SHP77 (cell line): Measurements from ENCODE around the gene PDIA2.

Source experiments
- DNase-seq, 2 experiments: peaks; one replicate each; lab custom pipeline; 2025; lab: John Stamatoyannopoulos, UW

The PDIA2 gene

GRCh38 chr16:280005-280460 is 2.9 kb upstream of the PDIA2 start:
- DNase-seq, result no peak

DNA sequence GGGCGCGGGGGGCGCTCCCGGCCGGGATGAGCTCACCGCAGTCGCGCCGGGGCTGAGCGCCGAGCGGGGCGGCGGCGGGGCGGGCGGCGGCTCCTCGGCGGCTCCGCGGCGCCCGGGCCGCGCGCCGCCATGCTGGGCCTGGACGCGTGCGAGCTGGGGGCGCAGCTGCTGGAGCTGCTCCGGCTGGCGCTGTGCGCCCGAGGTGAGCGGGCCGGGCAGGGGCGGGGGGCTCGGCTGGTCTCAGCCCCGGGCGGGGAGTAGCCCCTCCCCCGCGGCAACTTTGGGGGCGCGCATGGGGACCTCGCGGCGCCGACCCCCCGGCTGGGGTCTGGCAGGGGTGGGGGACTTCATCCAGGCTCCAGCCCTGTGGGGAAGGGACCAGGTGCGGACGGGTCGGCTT is 2.4 kb upstream of the PDIA2 start, which contains the start of gene ARHGDIG:
Gene ARHGDIG, plus strand, starts transcription at position 40 of the 400 bp plus-strand sequence. Its CDS starts 90 bp downstream, at position 130.
- no peak for DNase-seq

DNA sequence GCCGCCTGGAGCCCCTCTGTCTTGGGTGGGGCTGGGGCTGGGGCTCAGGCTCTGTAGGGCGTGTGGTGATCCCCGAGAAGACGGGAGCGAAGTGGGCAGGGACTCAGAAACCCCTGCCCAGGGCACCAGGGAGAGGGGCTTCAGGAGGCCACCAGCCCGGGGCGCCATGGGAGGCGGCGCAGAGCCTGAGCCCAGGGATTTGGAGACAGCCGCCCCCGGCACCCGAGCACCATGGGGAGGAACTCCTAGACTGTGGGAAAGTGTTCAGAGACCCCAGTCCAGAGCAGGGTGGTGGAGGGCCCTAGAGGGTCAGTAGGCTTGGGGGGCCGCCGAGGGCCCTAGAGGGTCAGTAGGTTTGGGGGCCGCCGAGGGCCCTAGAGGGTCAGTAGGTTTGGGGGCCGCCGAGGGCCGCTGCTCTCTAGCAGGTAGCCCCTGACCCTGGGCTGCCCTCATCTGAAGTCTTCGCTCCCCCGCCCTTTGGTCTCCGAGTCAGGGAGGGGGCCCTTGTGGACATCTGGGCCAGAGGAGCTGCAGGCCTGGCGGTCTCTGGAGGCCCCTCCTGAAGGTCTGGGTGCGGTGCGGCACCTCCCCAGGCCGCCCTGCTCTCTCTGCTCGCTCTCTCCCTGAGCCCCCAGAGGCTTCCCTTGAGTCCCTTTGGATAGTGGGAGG is 1.8 kb upstream of the PDIA2 start:
- no peak for DNase-seq

- no peak for DNase-seq
Observed at GRCh38 chr16:281660-282255, 1.2 kb upstream of the PDIA2 start.

GRCh38 chr16:282491-282890 is 473 bp upstream of the PDIA2 start:
- no peak for DNase-seq

- no peak for DNase-seq
Observed at GRCh38 chr16:284204-285120, 1.5 kb downstream of the PDIA2 start.

- no peak for DNase-seq
Observed at GRCh38 chr16:285146-286055, 2.4 kb downstream of the PDIA2 start.

DNA sequence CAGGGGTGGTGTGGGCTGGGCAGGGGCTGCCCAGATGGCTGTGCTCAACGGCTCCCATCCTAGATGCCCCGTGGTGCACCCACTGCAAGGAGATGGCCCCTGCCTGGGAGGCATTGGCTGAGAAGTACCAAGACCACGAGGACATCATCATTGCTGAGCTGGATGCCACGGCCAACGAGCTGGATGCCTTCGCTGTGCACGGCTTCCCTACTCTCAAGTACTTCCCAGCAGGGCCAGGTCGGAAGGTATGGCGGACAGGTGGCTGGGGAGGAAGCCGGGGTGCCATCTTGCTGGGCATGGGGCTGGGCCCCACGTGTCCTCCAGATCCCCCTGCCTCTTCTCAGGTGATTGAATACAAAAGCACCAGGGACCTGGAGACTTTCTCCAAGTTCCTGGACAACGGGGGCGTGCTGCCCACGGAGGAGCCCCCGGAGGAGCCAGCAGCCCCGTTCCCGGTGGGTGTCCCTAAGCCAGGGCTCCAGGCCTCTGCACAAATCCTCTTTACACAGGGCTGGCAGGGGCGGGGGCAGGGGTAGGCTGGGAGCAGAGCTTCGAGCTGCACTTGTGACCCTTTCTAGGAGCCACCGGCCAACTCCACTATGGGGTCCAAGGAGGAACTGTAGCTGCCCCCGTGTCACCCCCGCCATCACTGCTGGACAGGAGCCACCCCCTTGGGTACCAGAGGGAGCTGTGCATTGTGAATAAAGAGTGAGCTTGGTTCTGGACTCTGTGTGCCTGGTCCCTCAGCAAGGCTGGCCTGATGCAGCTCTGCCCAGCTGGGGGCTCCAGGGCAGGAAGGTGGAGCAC is 3.7 kb downstream of the PDIA2 start:
- DNase-seq, result no peak

- peak; percentile 81 to 87 for DNase-seq
Observed at GRCh38 chr16:287298-287811, 4.4 kb downstream of the PDIA2 start.

DNA sequence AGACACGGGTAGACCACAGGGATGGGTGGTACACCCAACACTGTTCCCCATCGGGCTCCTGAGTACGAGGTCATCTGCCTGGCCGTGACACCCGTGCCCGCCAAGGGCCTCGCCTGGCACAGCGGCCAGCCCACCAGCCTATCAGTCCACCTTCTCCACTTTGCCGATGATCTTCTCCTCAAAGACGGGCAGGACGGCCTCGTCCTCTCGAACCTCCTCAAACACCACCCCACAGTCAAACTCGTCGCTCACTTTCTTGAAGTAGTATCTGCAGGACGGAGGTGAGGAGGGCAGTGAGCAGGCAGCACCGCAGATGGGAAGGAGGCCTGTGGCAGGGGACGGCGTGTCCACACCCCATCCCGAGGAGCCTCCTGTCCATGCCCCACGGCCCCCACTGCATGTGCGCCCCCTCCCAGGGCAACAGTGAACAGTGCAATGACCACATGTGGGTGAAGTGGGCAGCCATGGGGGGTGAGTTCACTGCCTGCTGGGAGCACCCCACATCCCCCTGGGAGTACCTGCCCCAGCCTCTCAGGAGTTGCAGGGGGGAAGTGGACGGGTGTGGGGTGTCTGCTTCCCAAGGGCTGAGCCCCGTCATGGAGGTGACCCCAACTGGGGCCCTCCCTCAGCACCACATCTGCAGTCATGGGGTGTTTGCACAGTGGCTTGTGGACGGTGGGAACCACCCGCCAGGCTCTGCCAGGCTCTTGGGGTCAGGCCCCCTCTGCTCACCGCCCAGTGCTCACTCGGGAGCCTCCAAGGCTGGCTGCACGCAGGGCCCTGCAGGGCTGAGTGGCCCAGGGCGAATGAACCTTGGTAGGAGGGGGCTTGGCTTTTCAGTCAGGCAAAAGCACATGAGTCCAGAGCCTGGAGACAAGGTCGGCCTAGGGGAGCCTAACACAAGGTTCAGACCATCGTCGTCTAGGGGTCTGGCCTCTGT is 5.3 kb downstream of the PDIA2 start:
- no peak for DNase-seq

- no peak for DNase-seq
Observed at GRCh38 chr16:289395-289997, 6.5 kb downstream of the PDIA2 start.

DNA sequence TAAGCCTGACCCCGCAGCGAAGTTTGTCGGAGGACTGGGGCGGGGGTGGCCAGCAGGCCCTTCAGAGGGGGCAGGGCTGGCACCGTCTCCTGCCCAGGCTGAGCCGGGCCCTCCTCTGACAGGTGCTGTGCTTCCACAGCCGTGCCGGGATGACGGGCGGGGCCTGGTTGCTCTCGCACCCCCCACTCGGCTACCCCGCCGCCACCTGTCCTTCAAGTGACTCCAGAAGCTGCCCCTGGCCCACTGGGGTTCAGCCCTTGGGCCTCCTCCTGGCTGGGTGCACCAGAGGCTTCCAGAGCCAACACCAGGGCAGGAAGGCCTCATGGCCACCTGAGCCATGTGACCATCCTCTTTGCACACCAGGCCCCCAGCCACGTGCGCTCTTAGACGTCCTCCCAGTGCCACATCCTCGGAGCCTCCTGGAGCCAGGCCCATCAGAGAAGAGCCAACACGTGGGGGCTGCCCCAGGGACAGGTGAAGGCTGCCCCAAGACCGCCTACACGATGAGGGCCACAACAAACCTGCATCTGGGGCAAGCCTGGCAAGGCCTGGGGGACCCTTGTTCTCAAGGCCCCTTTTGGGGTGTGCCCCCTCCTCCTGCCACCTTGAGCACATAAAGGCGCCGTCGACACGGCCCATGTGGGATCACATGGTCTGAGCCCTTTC is 7.2 kb downstream of the PDIA2 start:
- no peak for DNase-seq

GRCh38 chr16:290681-291405 is 7.9 kb downstream of the PDIA2 start:
- DNase-seq, result no peak

DNA sequence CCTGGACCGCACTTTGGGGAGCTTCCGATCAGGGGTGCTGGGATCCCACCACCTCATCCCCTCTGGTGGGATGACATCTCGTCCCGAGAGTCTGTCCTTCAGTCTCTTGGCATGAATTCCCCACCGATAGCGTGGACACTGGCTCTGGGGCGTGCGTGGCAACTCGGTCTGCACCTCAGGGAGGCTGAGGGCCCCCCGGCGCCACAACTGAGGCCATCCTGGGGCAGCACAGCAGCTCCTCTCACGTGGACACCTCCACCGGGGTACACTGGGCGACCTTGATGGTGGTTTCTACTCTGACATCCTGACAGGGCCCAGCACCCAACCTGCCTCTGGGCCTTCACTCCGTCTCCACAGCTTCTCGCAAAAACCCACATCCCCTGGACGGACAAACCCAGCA is 8.6 kb downstream of the PDIA2 start:
- no peak for DNase-seq

GRCh38 chr16:293043-293775 is 10.2 kb downstream of the PDIA2 start:
- no peak for DNase-seq

GRCh38 chr16:296276-296675 is 13.3 kb downstream of the PDIA2 start:
- DNase-seq, result no peak
